Left cardiac atrium (tissue), 4 donors: Measurements from ENCODE around the gene SVIL. TPM values are rescaled to one million over a fixed set of nuclear protein-coding genes. Genes with fewer than 3 reads are reported as not detected.
"Not testable (repeated sequence)": the region's sequence is repeated elsewhere in the genome, so short reads cannot be mapped to it uniquely, and the experiment has no call there.

ENCODE experiments used
- ATAC-seq, 2 donors: fragments of 200-7000 bp; cut with Tn5 transposase; one replicate each; pipeline ENCODE4 v1.9.1; 2020; ENCODE audit warnings: mild to moderate bottlenecking in 2 of 2, moderate library complexity in 2 of 2
- DNase-seq: peaks from one replicate; pipeline ENCODE4 v3.0.0-alpha.2; 2020
- intact Hi-C, 2 donors: fragments of 100-400 bp; cut with DNase I; formaldehyde crosslinking; loops; one replicate each; pipeline versions ENCODE4 v1.14.1 to v1.15.1; 2022 to 2023
- total RNA-seq, 2 donors: library from RNA; stranded (reverse); fragmentation: NEBNext Ultra II Directional; extraction: Animal tissue kit (Norgen Biotek cat#: 25700); gene quantifications; one replicate each; pipeline ENCODE4 v1.2.1, GENCODE V29; 2021
- donor health status: DM: no; HTN: yes; CAD: no.
- donor health status: DM: no; HTN: yes; CAD: no; lungs with severe emphysema.
- donor health status: DM: yes; HTN: yes; CAD: no.
- donor health status: Dilated cardiomyopathy.

Gene SVIL
- total RNA-seq, 2 donors from 2014 or later = 203 to 250 TPM

- DNase-seq = no peak
- intact Hi-C loops = no loop called here
- ATAC-seq = no peak
These were observed 142.9 kb downstream of the SVIL start for GRCh38 chr10:29491918-29492317.

GRCh38 chr10:29490781-29491280, 143.9 kb downstream of the SVIL start:
- DNase-seq, ATAC-seq: not testable (repeated sequence)

GRCh38 chr10:29488471-29488870, 146.3 kb downstream of the SVIL start:
- ATAC-seq, intact Hi-C loops, DNase-seq: not testable (repeated sequence)

More at GRCh38 chr10:29490781-29491280, 143.9 kb downstream of the SVIL start:
- intact Hi-C loops = not testable (repeated sequence)

GRCh38 chr10:29487884-29488266, 146.9 kb downstream of the SVIL start:
- intact Hi-C loops, DNase-seq, ATAC-seq: not testable (repeated sequence)

GRCh38 chr10:29487032-29487883, 147.5 kb downstream of the SVIL start:
- DNase-seq, intact Hi-C loops, ATAC-seq: not testable (repeated sequence)

- no peak for DNase-seq
- ATAC-seq = no peak
- intact Hi-C loops = no loop called here
These were observed 148.3 kb downstream of the SVIL start for GRCh38 chr10:29486433-29486832.

- ATAC-seq, intact Hi-C loops, DNase-seq: not testable (repeated sequence)
These were observed 150.1 kb downstream of the SVIL start for GRCh38 chr10:29484677-29485076.

GRCh38 chr10:29482591-29483431, 152.0 kb downstream of the SVIL start:
- ATAC-seq (peak; percentile 51 to 70), DNase-seq (no peak)
- intact Hi-C loops = no loop called here

GRCh38 chr10:29481906-29482440, 152.8 kb downstream of the SVIL start:
- no peak for DNase-seq
- ATAC-seq = no peak
- intact Hi-C loops = no loop called here

- no peak for ATAC-seq
- no peak for DNase-seq
- intact Hi-C loops = no loop called here
These were observed 154.5 kb downstream of the SVIL start for GRCh38 chr10:29479981-29480954.

GRCh38 chr10:29479081-29479925, 155.5 kb downstream of the SVIL start:
- DNase-seq = no peak
- intact Hi-C loops = no loop called here
- no peak for ATAC-seq

GRCh38 chr10:29473406-29474100, 161.2 kb downstream of the SVIL start:
- peak; percentile 39 to 41 for ATAC-seq
- DNase-seq = no peak
- intact Hi-C loops = no loop called here

- intact Hi-C loops = no loop called here
- DNase-seq (no peak), ATAC-seq (peak; percentile 31)
These were observed 161.7 kb downstream of the SVIL start for GRCh38 chr10:29473087-29473356.

GRCh38 chr10:29472301-29473086, 162.3 kb downstream of the SVIL start:
- DNase-seq (no peak), ATAC-seq (peak in 1 of 2 donors; percentile 4)
- intact Hi-C loops = no loop called here

- intact Hi-C loops = no loop called here
- ATAC-seq = no peak
- no peak for DNase-seq
These were observed 163.3 kb downstream of the SVIL start for GRCh38 chr10:29471544-29471859.

GRCh38 chr10:29470843-29471543, 163.8 kb downstream of the SVIL start:
- no peak for ATAC-seq

More at GRCh38 chr10:29470843-29471543, 163.8 kb downstream of the SVIL start:
- no peak for DNase-seq
- intact Hi-C loops = no loop called here
